ENCODE results near the gene RNF144B. TPM values are rescaled to one million over a fixed set of nuclear protein-coding genes. Genes with fewer than 3 reads are reported as not detected.
"Not testable (repeated sequence)": the region's sequence is repeated elsewhere in the genome, so short reads cannot be mapped to it uniquely, and the experiment has no call there.

The RNF144B gene
- total RNA-seq, 1 experiment from 2014 or later = 1.3 TPM

DNA sequence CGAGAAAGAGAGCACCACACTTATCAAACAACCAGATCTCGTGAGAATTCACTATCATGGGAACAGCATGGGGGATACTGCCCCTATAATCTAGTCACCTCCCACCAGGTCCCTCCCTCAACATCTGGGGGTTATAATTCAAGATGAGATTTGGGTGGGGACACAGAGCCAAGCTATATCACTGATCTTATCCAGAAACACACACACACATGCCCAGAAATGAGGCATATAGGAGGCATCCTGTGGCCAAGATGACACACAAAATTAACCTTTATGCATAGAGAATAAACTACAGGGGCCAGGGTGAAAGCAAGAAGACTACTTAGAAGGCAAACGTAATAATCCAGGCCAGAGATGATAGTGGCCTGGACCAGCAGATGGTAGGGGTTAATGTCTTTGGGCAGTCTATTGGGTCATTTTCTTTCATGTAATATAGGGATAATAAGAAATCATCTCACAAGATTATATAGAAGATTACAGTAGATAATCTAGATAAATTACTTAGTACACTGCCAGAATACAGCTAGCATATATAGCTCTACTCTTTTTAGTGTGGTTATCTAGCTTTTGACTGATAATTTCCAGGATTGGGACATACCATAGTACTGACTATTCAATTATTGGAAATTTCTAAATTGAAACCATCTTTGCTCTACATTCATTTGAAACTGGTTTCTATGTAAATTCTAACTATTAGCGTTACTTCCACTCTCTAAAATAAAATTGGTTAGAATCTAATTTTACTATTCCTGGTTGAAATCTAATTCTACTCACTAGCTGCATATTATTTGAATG is 20.0 kb downstream of the RNF144B start:
- DNase-seq (ENCODE audit: low read depth) = peak; percentile 72

DNA sequence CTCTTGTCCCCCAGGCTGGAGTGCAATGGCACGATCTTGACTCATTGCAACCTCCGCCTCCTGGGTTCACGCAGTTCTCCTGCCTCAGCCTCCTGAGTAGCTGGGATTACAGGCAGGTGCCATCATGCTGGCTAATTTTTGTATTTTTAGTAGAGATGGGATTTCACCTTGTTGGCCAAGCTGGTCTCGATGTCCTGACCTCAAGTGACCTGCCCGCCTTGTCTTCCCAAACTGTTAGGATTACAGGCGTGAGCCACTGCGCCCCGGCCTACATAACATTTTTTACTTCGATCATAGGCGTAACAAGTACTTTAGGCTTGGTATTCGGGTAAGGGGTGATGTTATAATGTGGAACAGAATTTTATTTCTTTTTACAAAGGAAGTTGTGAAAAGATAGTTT is 22.5 kb downstream of the RNF144B start:
- DNase-seq (ENCODE audit: low read depth) = not testable (repeated sequence)

DNA sequence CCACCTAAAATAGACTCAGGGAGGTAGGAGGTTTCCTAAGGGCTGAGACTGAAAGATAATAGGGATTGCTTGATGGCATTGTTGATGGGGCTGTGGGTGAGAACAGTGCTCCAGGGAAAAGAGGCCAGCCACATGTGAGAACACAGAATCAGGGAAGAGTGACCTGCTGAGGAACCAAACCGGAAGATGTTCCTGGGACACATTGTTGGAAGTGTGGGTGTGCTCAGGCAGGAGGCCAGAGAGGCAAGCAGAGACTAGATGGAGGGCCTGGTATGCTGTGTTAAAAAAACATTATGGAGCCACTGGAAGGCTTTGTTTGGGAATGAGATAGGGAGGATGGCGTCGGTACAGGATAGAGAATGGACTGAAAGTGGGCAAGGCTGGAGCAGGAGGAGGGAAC is 23.3 kb downstream of the RNF144B start:
- DNase-seq (ENCODE audit: low read depth) = no peak

DNA sequence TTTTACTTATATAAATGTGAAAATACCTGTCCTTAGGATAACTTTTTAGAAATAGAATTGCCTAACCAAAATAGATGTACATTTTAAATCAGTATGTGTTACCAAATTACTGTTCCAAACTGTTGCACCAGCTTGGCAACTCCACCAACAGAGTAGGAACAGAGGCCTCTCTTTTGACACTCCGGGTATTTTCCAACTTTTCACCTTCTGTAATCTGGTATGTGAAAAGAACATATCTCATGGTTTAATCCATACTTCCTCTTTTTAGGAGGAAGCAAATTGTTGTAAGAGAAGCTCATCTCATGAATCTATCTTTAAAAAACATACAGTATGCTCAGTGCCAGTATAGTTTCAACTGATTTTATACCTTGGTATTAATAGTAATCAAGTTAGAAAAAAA is 24.9 kb downstream of the RNF144B start:
- no peak for DNase-seq (ENCODE audit: low read depth)

DNA sequence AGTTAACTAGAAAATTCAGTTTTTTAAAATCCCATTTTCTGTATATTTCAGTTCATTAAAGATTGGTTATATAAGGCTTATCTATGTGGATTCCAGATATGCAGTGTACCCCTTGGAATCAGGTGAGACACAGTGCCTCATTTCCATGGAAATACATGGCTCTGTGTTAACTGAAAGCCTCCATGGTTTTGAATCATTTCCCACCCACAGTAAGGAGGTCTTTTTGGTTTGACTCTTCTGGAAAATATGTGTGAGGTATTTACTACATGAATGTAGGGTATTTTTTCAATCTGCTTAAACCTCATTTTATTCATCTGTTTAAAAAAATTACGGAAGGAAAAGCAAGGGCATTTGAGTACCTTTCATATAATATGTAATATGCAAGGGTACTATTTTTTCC is 25.5 kb downstream of the RNF144B start:
- no peak for DNase-seq (ENCODE audit: low read depth)

DNA sequence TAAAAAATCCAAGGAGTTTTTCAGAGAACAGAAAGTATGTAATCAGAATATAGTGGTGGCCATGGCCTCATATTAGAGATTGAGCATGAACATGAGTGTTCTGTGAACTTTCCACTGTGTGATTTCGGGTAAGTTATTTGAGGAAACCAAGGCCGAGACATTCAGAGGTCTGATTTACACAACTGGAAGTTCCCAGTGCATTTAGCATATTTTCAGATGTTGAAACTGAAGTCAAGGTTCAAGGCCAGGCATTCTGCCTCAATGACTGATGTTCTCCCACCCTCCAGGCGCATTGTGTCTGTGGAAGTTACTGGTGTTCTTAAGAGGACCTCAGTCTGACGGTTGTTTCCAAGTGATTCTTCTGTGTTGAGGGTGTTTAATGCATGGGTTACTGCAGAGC is 26.2 kb downstream of the RNF144B start:
- DNase-seq (ENCODE audit: low read depth) = no peak

DNA sequence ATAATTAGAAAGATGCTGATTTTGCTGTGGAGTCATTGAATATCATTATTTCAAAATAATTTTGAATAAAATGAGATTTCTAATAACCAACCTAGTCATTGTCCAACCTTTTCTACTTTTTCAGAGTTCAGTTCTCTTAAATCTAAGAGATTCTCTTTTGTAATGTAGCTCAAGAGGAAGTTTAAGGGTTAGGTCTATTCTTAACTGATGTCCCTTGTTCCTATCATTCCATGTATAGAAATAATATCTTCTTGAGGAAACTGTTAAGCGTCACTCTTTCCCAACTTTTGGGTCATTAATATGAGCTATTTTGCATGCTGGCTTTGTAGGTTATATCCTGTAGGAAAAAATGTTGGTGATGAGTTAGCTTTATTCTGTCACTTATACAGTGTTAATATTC is 27.0 kb downstream of the RNF144B start:
- no peak for DNase-seq (ENCODE audit: low read depth)

DNA sequence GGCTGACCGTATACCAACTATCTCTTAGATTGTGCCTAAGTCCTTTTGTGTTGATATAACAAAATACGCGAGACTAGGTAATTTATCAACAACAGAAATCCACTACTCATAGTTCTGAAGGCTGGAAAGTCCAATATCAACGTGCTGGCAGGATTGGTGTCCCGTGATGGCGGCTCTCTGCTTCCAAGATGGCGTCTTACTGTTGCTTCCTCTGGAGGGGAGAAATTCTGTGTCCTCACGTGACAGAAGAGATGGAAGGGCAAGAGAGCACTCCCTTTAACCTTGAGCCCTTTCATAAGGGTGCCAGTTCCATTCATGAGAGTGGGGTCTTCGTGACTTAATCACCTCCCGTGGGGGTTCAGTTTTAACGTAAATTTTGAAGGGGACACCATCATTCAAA is 28.1 kb downstream of the RNF144B start:
- DNase-seq (ENCODE audit: low read depth) = no peak

DNA sequence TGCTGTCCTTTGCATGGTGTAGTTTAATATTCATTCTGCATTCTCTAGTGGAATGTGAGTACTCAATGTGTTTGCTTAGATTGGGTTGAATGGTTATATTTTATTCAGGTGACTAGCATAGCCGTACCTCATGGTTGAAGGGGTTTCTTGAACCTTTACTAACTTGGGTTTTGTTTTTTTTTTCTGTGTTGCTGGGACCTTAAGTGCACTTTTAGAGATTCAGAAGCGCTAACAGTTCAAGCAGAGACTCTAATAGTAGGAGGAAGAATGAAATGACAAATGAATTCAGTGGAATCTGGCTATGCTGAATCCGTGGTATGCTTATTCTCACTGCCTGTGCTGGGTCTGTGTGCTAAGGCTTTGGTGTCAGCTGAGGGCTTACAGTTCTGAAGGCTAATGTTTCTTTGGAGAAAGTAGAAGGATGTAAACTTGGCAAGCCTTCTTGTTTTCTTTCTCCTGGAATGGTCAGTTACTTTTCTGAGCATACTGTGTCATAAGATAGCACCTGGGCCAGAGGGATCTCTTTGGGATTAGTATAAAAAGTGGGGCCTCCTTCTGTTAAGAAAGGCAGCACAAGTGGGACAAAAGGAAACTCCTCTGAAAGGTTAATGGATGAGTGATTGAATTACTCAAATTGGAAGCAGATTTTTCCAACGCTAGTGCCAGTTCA is 28.7 kb downstream of the RNF144B start:
- DNase-seq (ENCODE audit: low read depth) = no peak

DNA sequence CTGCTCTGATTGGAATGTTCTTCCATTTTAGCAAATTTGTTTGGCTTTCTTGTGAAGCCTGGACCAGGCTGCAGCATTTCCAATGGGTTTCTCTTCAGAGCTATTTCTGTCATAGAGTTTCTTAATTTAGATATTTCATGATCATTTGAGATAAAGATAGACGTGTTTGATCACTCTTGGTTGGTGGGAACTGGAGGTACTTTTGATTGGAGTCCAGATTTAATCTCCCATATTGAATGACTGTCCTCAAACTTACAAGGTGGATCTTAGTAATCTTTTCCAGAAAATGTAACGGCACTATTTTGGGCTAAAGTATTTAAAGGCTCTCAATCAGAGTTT is 29.2 kb downstream of the RNF144B start:
- DNase-seq (ENCODE audit: low read depth) = no peak

DNA sequence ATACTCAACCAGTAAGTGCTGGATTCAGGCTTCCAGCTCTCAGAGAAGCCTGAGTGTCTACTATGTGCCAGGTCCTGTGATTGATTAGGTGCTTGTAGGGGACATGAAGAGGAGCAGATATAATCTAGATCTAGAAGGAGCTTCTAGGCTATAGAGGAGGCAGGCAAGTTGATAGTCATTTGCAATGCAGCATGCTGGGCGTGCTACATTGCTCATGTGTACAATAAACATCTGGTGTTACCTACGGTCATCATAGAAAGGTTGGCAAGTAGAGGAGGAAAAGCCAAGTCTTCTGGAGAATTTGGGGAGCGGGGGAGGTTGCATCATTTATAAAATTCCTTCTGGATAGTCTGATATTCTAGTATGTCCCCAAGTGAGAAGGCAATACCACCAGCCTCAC is 33.2 kb downstream of the RNF144B start:
- no peak for DNase-seq (ENCODE audit: low read depth)

DNA sequence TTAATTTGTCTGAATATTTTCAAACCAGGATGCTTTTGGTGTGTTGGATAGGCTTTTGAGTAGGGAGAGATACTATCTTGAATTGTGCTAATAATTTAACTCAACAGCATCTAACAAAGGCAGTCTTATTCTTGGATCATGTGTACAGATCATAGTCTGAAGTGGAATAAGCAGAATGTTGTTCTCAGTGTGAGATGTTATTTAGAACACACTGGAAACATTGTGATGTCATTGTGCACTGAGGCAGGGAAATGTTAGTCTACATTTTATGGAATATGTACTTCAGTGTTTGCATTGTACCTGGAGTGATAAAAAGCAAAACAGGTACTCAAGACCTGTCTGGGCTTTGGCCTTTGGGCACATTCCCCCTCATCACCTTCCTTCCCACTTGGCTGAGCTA is 35.0 kb downstream of the RNF144B start:
- no peak for DNase-seq (ENCODE audit: low read depth)

DNA sequence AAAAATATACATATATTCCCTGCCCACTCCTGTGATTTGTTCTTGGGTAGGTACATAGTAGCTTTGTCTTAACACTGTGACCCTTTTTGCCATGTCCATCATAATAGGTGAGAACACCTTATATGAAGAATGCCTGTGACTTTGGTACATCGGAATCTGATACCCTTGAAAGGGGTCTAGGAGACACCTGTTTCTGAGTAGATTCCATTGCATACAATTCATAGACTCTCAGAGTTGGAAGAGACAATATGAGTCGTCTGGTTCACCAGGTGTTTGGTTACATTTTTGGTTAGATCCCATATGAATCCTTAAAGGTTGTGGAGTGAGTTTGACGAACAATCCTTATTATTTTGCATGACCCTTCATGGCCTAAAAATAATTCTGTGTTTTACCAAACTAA is 36.3 kb downstream of the RNF144B start:
- no peak for DNase-seq (ENCODE audit: low read depth)

DNA sequence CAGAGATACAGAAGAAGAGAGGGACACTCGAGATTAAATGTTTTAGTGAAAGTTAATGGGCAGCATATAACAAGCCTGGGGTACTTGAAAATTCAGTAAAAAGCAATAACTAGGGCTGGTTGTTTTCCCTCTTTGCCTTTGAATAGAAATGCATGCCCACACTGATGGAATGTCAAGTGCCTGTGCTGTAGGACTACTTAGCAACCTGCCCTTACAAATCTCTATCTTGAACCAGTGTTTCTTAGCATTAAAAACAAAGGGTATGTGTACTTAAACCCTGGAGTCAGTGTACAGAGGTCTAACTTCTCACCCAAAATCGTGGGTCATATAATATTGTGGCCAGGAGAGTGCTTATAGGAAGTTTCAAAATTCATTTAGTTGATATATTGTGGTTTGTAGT is 37.1 kb downstream of the RNF144B start:
- no peak for DNase-seq (ENCODE audit: low read depth)

DNA sequence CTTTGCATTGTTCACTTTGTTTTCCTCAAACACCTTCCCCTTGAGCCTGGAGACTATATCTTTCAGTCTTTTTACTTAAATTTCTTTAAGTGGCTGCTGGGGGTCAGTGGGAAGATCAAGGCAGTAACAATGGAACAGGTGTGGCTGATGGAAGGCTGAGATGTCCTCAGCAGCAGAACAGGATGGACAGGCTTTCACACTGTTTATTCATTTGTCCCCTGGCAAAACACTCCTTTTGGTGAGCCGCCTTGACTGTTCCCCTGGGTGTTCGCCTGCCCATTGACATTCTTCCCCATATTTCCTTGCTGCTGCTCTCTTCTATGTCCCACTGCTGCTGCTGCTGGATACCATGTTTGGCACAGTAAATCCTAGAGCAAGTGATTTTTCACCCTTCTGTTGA is 38.1 kb downstream of the RNF144B start:
- DNase-seq (ENCODE audit: low read depth) = no peak

DNA sequence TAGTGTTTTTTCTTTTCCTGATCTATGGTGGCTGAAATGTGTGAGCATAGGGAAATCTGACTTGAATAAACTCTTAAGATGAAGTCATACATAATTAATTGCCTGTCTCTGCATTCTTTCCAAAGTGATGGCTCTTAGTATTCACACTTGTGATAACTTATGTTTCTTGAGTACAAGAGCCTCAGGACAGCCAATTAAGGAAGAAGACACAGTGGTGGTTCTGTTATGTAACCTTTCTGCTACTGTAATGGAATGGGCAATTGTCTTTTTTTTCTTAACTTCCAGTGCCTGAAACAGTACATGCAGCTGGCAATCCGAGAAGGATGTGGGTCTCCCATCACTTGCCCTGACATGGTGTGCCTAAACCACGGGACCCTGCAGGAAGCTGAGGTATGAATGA is 40.1 kb downstream of the RNF144B start:
- no peak for DNase-seq (ENCODE audit: low read depth)

DNA sequence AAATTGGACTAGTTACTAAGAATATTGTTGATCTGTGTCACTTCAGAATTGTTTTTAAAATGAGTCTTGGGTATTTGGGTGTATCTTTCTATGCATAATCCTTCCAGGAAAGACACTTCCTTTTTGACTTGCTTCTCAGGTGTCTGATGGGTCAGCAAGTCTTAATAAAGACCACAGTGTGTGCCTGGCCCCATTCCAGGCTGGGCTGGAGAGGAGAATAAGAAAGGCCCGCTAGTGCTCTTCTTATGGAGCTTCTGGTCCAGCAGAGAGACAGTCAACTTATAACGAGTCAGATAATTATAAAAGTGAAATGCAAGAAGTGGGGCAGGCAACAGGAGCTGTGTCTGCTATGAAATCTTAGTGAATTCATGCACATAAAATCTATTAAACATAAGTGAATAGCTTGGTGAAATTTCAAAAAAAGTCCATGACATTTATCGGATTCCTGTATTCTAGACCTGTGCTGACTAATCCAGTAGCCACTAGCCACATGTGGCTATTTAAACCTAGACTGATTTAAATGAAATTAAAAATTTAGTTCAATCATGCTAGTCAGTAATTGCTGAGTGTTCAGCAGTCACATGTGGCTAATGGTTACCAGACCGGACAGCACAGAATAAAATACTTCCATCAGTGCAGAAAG is 42.6 kb downstream of the RNF144B start:
- no peak for DNase-seq (ENCODE audit: low read depth)

DNA sequence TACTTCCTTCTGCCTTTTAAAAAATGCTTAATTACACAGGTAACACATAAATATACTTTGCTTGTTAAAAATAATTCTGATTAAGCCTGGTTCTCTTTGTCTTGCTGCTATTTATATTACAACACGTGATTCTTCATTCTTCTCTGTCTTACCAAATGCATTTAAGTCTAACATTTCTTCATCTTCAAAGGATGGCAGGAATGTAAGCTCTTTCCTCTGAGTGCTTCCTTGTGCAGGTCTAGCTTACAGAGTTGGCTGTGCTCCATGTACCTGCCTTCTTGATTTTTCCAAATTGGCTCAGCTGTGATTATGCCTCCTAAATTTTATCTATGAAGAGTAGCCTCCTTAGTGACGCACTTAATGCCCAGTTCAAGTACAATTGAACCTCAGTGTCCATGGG is 44.4 kb downstream of the RNF144B start:
- DNase-seq (ENCODE audit: low read depth) = no peak

DNA sequence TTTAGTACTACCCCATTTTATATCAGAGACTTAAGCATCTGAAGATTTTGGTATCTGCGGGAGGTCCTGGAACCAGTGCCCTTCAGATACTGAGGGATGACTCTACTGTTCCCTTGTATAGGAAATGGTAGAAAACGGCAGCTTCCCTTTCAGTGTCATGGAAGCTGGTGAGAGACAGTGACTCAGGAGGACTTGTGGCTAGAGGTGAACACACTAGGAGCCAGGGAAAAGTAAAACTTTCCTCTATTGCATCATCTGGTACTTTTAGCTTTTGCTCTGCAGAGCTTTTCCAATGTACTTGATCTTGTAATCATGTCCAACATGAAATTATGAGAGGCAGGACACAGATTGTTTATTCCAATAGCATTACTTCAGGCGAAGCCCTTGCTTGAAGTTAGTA is 45.0 kb downstream of the RNF144B start:
- DNase-seq (ENCODE audit: low read depth) = peak; percentile 60

DNA sequence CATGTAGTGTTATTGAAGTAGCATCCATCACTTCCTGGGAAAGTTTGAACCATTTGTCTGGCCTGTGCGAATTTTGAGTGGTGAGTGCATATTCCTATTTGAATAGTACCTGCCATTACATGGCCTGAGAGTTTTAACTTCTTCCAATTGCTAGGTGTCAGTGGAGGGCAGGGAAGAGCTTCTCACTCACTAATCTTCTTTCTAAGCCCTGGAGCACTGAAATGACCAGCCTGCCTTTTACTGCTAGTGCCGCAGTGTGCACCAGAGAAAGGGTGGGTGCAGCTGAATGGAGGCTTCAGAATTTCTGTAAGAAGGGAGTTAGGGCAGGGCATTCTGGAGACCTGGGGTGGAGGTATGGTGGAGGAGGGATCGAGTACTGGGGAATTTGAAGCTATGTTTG is 45.5 kb downstream of the RNF144B start:
- no peak for DNase-seq (ENCODE audit: low read depth)

DNA sequence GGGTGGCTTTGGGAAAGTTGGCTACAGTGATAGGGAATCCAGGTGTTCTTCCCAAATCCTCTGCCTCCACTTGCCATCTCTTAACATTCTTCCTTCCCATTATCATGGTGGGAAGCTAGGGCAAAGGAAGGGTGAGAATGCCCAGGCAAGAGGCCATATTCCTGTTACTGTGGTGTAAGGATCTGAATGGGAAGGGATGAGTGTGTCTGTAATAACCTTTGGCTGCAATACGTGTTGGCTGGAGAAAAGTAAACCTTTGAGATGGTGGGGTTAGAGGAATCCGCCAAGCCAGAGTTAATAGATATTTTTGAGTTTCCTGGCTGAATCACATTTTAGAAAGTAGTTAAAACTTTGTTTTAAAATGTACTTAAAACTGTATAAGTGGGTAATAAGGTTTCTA is 45.9 kb downstream of the RNF144B start:
- DNase-seq (ENCODE audit: low read depth) = no peak

DNA sequence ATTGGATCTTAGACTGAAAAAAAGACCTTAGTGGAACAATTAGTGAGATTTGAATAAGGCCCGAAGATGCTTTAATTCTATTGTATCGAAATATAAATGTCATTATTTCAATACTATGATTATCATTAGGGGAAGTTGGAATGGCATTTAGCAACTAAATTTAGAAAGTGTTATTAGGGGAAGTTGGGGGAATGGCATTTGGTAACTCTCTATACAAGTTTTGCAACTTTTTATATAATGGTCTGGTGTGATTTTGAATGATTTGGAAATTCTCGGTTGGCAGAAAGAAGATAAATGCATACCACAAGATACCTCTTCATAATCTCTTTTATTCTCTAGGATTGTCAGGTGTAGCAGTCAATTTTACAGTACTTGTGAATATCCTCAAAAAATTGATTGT is 49.2 kb downstream of the RNF144B start:
- no peak for DNase-seq (ENCODE audit: low read depth)

DNA sequence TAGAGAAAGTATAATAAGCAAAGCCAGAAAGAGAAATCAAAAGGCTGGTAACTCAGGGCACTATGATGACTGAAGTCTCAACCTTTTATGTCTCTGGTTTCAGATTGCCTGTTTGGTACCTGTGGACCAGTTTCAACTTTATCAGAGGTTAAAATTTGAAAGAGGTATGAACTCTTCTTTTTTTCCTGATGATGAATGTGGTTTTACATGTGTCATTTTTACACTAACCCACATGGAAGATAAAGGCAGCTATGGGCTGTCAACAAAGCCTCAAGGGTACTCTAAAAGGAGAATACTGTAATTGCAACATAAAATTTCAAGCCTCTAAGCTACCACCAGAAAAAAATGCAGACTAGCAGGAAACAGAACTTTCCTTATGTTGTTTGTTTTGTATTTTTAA is 52.4 kb downstream of the RNF144B start:
- DNase-seq (ENCODE audit: low read depth) = no peak
